HuH-7.5 (cell line): ENCODE results near the gene LRRC4B.

ENCODE experiments used
- DNase-seq: peaks from one replicate; pipeline ENCODE4 v3.0.0; 2011; ENCODE audit warnings: low spot score

The LRRC4B gene

GRCh38 chr19:50570997-50571396 lies 2.8 kb upstream of the LRRC4B start:
- DNase-seq = no peak

DNA sequence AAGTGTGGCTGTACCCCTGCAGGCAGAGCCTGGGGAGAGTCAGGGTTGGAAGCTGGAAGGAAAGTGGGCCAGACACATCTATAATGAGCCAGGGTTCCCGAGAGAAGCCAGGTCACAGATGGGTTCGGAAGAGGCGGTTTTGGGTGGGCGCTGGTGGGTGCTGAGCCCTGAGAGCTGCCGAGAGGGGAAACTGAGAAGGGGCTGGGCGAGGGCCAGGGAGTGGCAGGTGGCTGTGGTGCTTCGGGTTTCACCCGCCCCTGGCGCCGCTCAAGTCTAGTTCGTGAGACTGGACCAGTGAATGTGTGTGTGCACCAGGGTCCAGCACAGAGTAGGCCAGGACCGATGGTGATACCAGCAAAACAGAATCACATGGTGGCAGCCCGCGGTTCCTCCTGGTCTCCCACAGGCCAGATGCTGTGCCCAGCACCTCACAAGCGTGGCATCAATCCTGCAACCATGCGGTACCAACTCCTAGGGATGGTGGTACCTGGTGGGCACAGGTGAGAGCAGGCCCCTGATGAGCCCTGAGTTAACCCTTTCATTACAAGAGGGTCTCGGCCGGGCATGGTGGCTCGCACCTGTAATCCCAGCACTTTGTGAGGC lies 1.8 kb upstream of the LRRC4B start:
- DNase-seq = no peak

GRCh38 chr19:50568728-50569698 lies 778 bp upstream of the LRRC4B start:
- no peak for DNase-seq

GRCh38 chr19:50567052-50567841 lies 988 bp downstream of the LRRC4B start:
- DNase-seq = no peak

DNA sequence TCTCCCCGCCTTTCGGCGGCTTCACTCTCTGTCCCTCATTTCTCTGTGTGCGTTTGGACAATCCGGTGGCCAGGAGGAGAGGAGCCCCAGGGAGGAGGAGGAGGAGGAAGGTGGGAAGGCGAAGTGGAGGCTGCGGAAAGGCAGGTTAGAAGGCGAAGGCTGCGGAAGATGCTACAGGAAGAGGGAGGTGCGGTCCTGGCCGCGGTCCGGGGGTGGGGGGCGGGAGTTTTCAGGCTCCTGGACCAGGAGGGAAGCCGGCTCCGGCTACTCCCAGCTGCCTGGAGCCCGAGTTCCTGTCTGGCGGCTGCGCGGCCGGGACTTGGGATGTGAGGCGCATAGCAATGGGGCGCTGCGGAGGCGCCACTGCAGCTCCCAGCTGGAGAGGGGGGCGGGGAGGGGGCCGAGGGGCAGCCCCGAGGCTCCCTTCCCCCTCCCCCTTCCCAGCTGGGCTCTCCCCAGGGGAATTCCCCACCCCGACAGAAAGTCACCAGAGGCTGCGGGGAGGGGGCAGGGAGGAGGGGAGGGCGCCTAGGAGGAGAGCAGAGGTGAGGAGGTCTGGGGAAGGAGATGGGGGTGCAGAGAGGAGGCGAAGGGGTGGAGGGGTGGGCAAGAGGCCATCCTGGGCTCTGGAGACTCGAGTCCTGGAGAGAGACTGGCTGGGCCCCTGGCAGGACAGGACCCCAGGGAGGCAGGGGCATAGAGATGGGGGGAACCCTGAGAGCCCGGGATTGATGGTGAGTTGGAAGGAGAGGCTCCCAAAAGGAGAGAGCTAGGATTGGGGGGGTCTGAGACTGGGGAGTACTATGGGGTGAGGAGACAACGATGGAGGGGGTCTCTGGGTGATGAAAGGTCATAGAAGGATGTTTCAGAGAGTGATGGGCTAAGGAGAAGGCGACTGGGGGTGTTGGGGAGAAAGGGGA lies 2.0 kb downstream of the LRRC4B start:
- DNase-seq = no peak

- no peak for DNase-seq
Observed at GRCh38 chr19:50564229-50565105, 3.8 kb downstream of the LRRC4B start.

DNA sequence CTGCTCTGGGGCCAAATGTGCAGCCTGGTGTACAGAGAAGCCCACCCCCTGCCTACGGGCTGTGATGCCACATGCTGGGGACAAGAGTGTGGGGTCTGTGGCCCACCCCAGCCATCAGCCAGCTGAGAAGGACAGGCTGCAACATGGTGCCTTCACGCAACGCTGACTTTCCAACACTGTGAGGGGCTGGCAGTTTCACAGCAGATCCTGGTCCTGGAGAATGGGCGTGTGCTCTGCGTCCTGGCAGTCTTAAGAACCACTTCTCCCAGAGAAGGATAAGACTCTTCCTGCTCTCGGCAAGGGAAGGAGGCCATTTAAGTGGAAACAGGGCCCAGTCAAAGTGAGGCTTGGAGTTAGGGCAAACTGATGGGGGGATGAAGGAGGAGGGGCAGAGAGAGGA lies 4.6 kb downstream of the LRRC4B start:
- DNase-seq = no peak

DNA sequence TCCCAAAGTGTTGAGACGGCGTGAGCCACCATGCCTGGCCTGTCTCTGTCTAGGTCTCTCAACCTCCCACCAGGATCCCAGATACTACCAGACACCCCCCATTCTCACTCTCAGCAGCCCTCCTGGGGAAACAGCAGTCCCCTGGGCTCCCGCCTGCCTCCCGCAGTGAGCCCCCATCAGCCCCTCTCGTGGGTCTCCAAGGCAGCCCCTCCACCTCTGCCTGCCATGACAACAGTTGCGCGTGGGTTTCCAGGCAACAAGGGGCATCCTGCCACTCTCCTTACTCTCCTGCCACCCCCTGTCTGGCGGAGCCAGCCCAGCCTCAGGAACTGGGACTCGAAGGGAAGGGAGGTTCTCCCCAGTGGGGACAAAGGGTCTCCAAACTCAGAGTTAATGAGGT lies 5.2 kb downstream of the LRRC4B start:
- no peak for DNase-seq

DNA sequence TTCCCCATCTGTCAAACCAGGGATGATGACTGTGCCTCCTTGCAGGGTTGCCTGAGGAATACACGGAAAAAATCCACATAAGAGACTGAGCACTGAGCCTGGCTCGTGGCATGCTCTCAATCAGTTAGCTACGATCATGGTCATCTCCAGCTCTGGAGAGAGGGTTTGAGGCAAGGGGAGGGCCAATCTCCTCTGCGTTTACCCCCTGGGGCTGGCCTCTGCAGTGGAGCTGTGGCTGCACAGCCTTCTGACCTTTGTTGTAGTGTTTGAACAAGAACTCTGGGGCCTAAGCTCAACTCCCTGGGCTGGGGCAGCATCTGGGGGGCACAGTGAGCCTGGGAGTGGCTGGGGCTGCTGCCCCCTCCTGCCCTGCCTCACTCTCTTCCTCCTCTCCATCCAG lies 5.9 kb downstream of the LRRC4B start:
- DNase-seq = no peak

DNA sequence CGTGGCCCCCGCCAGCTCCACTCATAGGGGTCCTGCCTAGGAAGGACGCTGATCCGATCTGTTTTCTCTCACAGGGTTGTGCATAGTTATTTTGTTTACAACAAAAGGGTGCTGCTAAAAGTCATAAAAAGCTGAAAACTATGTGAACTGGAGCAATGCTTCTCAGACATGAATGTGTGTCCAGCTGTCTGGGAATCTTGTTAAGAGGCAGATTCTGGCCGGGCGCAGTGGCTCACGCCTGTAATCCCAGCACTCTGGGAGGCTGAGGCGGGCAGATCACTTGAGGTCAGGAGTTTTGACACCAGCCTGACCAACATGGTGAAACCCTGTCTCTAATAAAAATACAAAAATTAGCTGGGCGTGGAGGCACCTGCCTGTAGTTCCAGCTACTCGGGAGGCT lies 8.6 kb downstream of the LRRC4B start:
- DNase-seq = no peak

DNA sequence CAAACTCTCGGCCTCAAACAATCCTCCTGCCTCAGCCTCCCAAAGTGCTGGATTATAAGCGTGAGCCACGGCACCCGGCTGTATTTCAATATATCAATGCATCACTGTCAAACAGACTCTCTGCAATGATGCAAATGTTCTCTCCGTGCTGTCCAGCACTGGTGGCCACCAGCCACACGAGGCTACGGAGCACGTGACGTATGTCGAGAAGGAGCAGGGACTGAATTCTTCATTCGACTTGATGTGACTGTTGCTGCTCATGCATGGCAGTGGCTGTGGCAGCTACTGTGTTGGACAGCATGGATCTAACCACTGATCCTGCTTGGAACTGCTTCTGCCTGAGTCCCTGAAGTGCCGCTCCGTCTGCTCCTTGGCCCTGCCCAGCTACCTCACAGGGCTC lies 9.8 kb downstream of the LRRC4B start:
- DNase-seq = no peak

GRCh38 chr19:50558039-50558438 lies 10.2 kb downstream of the LRRC4B start:
- DNase-seq = no peak

GRCh38 chr19:50557009-50557613 lies 11.1 kb downstream of the LRRC4B start:
- no peak for DNase-seq

- peak; percentile 90 for DNase-seq
Observed at GRCh38 chr19:50556282-50557008, 11.8 kb downstream of the LRRC4B start.

GRCh38 chr19:50555450-50556281 lies 12.6 kb downstream of the LRRC4B start:
- DNase-seq = no peak

- no peak for DNase-seq
Observed at GRCh38 chr19:50555033-50555432, 13.2 kb downstream of the LRRC4B start.

DNA sequence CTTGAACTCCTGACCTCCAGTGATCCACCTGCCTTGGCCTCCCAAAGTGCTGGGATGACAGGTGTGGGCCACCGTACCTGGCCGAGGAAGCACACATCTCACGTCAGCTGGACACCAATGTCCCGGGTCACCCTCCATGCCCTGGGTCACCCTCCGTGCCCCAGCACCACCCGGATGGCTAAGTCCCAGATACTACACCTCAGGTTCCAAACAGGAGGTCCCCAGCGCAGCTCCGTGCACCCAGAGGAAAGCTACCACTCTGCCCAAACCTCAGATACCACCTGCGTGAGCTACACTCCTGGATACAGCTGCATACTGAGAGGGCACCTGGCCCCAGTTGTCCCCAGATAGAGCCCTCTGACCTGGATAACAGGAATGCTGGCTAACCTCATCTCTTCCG lies 14.0 kb downstream of the LRRC4B start:
- DNase-seq = no peak

- no peak for DNase-seq
Observed at GRCh38 chr19:50553134-50553703, 15.0 kb downstream of the LRRC4B start.
